ENCODE measurements around the gene GHITM. TPM values are rescaled to one million over a fixed set of nuclear protein-coding genes. Genes with fewer than 3 reads are reported as not detected.
"Not testable (repeated sequence)": the region's sequence is repeated elsewhere in the genome, so short reads cannot be mapped to it uniquely, and the experiment has no call there.

Gene GHITM
- total RNA-seq, 1 donor from 2014 or later = 142 TPM

DNA sequence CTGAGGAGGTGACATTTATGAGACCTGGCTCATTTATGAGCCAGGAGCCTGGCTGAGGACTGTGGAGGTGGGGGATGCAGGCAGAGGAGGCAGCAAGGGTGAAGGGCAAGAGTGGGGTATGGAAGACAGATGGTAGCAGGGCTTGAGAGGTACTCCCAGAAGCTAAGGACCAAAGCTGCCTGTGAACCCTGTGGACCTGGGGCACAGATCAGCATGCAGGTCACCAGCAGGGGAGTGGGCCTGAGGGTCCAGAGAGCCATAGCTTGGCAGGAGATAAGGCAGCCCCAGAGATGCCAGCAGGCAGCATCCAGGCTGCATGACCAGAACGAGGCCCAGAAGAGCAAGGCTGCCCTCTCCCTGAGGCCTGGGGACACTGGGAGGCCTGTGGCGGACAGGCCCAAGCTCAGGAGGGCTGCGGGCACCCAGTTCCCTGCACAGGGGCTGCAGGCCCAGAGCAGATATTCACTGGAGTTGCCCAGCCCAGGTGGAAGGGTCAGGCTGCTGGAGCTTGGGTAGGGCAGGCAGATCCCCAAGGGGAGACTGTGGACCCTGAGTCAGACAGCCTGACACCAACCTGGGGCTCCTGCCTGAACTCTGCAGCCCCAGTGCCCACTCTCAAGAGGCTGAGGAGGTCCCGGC is 37.6 kb downstream of the GHITM start:
- no peak for ATAC-seq

DNA sequence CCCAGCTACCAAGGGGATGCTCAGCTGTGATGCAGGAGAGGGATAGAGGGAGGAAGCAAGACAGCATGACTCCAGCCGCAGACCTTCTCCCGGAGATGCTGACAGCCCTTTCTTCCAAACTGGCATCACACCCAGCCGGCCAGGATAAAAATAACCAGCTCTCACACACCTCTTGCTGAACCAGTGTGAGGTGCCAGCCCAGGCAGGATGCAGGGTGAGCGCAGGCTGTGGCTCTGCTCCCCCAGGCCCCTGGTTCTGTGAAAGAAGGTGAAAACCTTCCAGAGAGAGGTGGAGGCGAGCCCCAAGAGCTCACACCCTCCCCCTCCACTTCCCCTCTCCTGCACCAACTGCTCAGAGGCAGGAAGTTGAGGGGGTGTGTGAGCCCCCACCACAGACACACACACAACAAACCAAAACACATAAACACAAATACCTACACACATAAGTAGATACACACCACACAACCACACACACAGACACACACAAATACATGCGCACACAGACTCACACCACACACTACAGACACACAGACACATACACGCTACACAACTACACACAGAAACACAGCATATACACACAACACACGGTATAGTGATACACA is 38.3 kb downstream of the GHITM start:
- ATAC-seq = peak; percentile 3

DNA sequence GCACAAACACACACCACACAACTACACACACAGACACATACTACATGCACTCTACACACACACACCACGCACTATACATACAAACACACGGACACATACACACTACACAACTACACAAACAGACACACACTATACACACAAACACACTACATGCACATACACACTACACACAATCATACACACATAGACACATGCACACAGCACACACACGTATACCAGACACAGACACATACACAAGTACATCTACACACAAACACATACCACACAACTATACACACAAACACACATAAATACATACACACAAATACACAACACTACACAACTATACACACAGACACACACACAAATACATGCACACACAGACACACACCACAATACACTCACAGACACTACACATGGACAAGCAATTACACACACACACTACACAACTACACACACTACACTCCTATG is 38.9 kb downstream of the GHITM start:
- ATAC-seq = no peak

DNA sequence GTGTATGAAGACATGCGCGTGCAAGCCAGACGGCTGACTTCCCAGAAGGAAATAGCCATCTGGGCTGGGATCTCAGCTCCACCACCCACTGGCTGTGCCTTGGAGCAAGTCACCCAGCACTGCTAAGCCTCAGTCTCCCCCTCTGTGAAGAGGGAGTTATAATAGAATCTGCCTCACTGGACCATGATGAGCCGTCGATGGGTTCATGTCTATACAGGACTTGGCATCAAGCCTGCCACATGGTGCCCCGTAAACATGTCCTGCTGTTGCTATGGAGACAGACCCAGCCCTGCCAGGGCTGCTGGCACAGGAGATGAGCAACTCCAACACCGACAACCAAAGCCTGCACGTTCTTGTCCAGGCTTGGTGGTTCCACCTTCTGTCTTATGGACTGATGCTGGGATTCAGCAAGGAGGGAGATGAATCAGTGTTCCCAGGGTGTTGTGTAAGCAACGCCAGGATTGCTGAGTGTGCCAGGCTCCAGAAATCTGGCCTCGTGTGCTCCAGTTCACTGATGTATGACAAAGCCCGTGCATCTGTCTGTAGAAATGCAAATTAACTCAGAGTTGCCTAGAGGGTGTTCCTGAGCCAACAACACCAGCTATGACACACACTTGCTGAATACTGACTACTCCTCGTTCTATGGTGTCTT is 39.9 kb downstream of the GHITM start:
- ATAC-seq = peak; percentile 94

DNA sequence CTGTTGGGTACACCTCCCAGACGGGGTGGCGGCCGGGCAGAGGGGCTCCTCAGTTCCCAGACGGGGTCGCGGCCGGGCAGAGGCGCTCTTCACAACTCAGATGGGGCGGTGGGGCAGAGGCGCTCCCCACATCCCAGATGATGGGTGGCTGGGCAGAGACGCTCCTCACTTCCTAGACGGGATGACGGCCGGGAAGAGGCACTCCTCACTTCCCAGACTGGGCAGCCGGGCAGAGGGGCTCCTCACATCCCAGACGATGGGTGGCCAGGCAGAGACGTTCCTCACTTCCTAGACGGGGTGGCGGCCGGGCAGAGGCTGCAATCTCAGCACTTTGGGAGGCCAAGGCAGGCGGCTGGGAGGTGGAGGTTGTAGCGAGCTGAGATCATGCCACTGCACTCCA is 41.1 kb downstream of the GHITM start:
- ATAC-seq = not testable (repeated sequence)

DNA sequence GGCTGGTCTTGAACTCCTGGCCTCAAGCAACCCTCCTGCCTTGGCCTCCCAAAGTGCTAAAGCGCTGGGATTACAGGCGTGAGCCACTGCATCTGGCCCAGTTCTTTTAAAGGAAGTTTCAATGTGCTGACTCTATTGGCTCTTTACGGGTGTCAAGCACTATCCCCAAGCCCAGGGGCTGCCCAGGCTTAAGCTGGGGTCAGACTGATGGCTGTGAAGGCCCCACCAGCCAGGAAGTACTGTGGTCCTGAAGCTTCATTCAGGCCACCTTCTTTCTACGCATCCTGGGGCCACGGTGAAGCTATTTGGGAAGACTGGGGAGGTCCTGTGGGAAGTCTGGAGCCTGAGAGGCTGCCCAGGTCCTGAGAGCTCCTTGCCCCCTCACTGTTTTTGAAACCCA is 42.3 kb downstream of the GHITM start:
- no peak for ATAC-seq

DNA sequence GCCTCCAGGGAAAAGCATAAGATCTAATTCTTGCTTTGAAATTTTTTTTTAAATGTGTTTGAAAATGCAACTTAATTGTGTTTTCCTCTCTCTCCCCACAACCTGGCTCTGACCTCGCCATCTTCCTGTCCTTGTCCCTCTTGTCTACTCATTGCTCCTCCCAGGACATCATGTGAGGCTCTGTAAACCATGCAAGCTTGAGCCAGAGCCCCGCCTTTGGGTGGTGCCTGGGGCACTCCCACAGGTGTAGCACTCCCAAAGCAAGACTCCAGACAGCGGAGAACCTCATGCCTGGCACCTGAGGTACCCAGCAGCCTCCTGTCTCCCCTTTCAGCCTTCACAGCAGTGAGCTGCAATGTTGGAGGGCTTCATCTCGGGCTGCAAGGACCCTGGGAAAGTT is 45.2 kb downstream of the GHITM start:
- ATAC-seq = peak; percentile 88

DNA sequence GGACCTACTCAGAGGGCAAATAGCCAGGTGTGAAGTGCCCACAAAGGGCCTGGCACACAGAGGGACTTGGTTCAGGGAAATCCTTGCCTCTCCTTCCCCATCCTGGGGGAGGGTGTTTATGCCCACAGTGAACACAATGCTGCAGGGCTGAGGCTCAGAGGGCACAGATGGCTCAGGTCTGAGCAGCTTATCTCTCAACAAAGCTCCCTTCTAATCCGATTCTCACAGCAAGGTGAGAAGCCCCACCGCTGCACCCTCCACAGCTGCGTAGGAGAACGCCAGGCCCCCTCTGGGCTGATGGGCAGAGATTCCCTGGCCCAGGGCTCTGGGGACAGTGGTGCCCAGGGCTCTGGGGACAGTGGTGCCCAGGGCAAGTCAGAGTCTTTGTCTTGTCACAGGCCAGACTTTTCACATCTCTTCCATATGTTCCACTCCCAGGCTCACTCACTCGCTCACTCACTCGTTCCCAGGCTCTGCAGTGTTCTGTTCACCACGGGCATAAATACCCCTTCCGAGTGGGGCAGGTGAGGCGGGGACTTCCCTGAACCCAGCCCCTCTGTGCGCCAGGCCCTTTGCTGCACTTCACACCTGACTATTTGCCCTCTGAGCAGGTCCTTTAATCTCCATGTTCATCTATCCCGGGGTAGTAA is 46.3 kb downstream of the GHITM start:
- no peak for ATAC-seq

DNA sequence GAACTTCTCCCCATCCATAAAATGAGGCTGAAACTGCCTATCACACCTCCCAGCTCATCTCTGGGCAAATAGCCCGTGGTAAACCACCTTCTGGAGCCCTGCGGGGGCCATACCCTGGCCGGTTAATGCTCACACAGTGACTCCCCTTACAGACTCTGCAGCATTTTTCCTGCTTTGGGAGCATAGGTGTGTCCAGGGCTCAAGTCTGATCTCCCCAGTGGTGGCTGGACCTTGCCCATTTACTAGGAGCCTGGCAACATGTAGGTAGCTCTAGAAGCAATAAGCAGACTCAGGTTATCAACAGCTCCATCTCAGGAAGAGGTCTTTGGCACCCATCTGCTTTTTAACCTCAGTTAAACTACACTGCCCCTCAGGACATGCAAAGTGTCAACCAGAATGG is 49.5 kb downstream of the GHITM start:
- no peak for ATAC-seq

DNA sequence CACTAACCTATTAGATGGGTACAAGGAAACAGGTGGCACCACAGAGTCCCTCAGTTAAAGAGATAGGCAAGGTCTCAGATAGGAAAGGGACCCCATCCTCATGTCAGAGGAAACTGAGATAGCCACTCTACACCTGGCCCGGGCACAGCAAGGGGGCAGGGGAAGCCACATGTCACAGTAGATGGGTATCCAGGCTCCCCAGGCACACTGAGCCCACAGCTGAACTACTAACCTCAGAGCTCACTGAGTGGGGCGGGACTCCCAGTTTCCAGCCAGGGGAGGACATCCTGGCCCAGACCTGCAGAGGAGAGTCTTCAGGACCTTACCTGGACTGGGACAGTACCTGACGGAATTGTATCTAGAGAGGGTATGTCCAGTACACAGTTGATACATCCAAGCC is 51.3 kb downstream of the GHITM start:
- ATAC-seq = peak; percentile 12

DNA sequence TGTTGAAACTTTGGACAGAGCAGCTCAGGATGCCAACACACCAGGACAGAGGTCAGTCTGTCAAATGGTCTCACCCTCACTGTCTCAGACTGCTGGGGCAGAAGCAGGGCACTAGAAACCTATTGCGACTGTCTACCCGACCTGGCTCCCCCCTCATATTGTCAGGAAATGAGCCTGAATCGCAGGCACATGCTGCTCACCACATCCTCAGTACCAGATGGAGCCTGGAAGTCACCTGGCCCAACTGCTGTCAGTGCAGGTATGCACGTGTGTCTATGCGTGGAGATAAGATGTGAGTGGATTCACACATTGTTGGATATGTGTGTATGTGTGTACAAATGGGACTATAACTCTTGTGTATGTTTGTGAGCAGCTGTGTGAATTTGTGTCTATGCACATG is 51.8 kb downstream of the GHITM start:
- ATAC-seq = no peak

DNA sequence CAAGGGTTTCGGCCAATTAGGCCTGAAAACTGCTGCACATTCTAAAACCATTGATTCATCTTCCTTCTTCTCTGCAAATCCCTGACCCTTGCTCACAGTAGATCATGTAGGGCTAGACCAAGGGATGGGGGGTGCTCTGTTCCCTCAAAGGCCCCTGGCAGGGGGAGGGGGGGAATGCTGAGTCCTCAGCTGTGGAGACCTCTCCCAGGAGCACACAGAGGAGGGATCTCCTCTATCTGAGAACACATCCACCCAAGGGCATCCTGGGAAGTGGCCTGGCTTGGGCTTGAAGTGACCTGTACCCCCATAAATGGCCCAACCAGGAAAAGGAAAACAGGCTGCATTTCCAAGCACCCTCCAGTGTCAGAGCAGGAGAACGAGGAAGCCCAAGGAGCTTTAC is 54.0 kb downstream of the GHITM start:
- no peak for ATAC-seq

DNA sequence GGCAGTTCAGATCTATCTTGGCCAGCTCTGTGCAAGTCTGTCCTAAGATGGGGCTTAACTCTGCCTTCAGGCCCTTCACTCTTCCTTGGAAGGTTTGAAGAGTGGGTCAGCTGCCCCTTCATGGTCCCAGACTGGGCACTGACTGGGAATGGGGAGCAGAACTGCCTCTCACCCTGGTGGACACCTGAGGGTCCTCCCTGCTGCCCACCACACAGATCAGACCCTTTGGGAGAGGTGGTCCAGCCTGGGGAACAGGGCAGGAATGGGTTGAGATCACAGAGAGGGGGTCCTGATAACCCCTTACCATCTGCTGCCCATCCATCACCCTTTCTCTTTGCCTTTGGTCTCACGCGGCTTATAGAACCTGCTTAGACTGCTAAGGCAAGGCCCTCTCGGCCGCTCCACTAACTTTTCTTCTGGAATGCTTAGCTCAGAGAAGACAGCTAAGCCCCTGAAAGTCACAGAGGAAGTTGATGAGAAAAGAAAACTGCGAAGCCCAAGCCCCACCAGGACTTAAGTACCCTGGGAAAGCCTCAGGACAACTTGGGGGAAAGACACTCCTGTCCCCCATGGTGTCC is 54.6 kb downstream of the GHITM start:
- ATAC-seq = no peak

DNA sequence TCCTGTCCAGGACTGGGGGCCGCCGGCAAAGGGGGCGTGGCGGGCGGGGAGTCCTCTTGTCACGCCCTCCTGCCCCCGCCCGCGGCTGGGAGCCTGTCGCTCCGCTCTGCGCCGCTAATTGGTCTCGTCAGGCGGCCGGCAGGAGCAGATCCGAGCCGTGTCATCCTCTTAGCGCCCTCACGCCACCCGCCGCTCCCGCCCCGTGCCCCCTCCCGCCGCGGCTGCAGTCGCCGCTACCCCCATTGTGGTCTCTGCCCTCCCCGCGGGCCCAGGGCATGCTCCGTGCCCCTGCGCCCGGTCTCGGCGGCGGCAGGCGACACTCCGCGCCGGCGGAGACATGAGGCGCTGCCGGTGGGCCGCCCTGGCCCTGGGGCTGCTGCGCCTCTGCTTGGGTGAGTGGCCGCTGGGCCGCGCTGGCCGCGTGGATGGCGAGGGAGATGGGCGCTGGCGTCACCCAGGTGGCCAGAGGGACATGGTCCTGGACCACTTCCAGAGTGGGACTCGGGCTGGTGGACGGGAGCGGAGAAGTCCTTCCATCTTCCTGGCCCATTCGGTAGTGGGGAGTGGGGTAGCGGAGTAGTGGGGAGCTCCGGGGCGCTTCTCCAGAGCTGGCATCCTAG is 55.2 kb downstream of the GHITM start, which contains the start of gene CDHR1:
CDHR1 (plus strand) TSS at position 114 of the 620 bp plus-strand sequence; CDS start at position 338, 224 bp downstream.
- peak; percentile 47 for ATAC-seq

DNA sequence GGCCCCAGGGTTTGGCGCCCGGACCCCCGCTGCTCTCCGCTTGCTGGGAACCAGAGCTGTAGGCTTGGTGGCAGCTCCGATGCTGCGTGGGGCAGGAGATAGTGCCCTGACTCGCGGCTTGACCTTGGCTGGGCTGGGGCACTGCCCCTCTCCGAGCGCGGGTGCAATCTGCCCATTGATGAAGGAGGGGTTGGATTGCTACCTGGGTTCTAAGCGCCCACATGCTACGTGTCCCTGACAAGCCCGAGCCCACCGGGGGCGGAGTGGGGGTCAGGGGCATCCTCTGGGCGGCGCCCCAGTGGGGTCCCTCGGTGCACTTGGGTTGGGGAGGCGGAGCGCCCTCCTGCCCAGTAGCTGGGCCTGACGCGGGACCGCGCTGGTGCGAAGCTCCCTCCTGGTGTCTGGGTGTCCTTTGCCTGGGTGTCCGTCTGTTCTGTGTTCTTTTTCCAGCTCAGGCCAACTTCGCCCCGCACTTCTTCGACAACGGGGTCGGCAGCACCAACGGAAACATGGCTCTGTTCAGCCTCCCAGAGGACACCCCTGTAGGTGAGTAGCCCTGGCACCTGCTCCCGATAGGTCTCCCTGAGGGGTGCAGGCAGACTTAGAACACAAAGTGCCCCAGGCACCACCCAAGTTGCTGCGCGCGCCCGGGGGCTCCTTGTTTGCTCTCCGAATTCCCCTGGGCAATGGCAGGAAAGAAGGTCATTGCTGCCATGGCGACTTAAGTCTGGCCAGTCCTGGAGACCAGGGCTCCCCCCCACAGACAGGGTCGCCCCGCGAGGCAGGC is 55.9 kb downstream of the GHITM start:
- ATAC-seq = no peak

DNA sequence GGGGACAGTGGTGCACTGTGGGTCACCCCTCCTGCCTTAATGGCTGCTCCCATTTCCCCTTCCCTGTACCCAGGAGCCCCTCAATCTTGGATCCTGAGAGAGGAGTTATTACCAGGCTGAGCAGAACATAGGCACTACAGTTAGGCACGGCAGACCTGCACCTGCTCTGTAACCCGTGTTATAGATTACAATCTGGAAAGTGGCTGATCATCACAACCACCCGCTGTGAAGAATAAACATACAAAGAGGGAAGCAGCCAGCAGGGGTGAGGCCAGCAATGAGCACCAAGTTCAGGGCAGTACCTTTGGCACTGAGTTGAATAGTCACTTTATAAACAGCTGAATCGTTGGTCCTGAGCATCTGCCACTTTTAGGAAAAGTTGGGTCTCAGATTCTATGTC is 56.8 kb downstream of the GHITM start:
- ATAC-seq = no peak

DNA sequence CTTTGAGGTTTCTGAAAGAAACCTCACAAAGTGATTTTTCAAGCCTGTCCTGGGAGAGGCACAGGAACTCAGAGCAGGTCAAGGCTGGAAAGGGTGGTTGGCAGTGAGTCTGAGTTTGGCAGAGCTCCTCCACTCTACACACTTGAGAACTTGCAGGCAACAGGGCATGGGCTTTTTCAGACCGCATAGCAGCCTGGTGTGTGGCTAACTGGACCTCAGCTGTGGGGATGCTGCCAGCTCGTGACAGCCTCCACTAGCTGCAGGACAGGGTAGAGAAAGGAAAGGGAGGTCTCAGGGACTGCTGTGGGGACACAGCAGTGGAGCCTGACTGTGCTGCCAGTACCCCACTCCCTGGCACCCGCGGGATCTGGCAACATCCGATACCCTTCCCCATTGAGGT is 57.6 kb downstream of the GHITM start:
- ATAC-seq = peak; percentile 12

DNA sequence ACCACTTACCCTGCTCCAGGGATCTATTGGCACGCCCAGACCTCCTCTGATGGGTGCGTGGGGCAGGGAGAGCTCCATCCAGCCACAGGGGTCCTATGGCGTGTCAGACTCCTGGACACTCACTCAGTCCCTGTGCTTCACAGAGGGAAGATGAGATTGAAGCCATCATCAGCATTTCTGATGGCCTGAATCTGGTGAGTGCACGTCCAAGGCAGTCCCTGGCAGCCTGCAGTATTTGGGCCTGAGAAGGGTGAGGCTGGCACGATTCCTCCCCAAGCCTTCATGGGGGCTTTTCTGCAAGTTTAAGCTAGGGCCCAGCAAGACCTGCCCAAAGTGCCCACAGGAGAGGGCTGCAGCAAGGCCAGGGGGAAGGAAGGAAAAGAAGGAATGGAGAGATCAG is 58.3 kb downstream of the GHITM start:
- no peak for ATAC-seq

DNA sequence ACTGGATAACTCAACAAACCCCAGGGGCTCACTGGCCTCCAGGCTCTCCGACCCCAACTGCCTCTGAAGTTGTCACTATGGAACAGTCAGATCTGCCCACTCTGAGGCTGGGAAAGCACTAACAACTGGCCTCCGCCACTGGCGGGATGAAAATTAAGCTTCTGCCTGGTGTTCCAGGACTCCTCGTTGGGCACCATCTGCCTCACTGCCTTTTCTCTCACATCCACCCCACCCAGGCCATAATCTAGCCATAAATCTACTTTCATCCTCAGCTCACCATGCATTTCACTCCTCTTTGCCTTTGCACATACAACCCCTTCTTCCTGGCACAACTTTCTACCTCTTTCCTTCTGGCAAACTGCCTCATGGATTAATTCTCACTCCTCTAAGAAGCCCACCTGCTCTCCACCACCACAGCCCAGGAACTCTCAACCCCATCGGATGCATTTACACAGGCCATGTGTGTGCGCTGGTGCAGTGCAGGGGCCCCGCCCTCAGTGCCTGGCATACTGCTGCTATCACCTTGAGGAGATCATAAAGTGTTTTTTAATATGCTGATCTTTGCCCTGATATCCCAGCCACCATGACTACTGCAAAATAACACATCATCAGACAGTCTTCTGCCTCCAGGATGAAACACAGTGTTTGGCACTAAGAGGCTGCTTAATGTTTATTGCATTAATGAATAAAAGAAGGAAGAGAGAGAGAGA is 59.1 kb downstream of the GHITM start:
- no peak for ATAC-seq

DNA sequence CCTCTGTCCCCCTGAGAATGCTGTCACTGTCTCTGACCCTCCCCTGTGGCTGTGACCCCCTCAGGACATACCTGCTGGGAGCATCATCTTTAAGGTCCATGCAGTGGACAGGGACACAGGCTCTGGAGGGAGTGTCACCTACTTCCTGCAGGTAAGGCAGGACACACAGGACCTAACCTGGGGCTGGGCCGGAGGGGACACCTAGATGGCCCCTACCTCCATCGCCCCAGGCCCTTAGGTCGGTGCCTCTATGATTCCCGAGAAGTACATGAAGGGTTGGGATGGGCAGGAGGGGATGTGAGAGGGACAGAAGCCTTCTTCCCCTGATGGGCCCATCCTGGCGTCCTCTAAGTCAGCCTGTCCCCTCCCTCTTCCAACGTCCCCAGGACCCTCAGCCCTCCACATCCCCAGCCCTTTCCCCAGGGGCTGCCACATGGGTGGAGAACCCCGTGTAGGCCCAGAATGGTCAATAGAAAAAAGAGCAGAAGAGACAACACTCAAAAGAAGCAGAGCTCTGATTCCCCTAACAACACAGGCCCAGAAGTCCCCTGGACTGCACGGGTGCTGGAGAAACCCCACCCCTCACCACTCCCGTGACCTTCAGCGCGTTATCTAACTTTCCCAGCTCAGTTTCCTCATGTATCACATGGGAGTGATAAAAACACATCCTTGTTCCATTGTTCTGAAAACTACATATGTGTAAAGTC is 61.4 kb downstream of the GHITM start:
- no peak for ATAC-seq

DNA sequence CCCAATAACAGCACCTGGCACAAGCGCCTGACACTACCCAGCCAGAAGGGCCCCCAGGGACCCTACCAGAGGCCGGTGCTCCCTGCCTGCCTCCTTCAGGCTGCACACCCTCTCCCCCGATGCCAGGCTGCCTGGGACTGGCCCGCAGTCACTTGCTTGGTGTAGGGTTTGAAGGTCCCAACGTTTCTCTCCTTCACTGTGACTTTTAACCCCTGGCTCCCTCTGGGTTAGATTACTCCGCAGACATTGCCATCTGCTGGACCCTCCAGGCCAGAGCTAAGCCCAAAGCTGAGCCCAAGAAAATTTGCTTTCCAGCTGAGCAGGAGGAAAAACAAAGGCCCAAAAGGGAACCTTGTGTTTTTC is 61.9 kb downstream of the GHITM start:
- no peak for ATAC-seq
